Ovary (tissue), 3 donors: Measurements from ENCODE around the gene JPH3.

Source experiments
- CTCF ChIP-seq, 3 donors: fragments of 450-650 bp in 2 of 3; fragments of 200-600 bp in 1 of 3; IDR thresholded peaks; one replicate each; pipeline versions ENCODE4 v1.5.1 to v1.8.0; 2016 to 2022; ENCODE audit warnings: antibody characterized with exemption in 3 of 3, mild to moderate bottlenecking in 1 of 3
- EP300 ChIP-seq: sonication (generic); formaldehyde crosslinking; IDR thresholded peaks from one replicate; pipeline ENCODE4 v1.6.1; 2017; ENCODE audit warnings: antibody characterized with exemption
- POLR2A ChIP-seq: fragments of 450-650 bp; IDR thresholded peaks from one replicate; pipeline ENCODE4 v1.6.1; 2017; ENCODE audit warnings: antibody characterized with exemption, mild to moderate bottlenecking, moderate library complexity
- donor health status: DM: no; HTN: no; CAD: no.

DNA sequence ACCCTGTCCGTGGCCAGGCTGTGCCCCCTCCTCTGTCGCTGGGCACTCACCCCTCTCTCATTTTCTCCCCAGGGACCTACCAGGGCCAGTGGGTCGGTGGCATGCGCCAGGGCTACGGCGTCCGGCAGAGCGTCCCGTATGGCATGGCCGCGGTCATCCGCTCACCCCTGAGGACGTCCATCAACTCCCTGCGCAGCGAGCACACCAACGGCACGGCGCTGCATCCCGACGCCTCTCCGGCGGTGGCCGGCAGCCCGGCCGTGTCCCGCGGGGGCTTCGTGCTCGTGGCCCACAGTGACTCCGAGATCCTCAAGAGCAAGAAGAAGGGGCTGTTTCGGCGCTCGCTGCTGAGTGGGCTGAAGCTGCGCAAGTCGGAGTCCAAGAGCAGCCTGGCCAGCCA lies 41.9 kb downstream of the JPH3 start:
- TF ChIP-seq CTCF (IDR thresholded peaks at IDR 0.05): no peak
- no peak for TF ChIP-seq POLR2A
- no peak for TF ChIP-seq EP300
